Loucy (cell line): ENCODE data around the gene PLIN4.

Source experiments
- CTCF ChIP-seq: fragments of 200-600 bp; sonication (generic); conservative IDR thresholded peaks from 2 replicates; pipeline ENCODE4 v1.5.1; 2014; ENCODE audit warnings: mild to moderate bottlenecking, antibody characterized with exemption, low read length
- EZH2phosphoT487 ChIP-seq: fragments of 200-600 bp; IDR thresholded peaks from 2 replicates; pipeline ENCODE4 v1.6.1; 2018; ENCODE audit warnings: antibody characterized with exemption, mild to moderate bottlenecking, moderate library complexity, borderline replicate concordance

GRCh38 chr19:4492337-4493103 lies 25.8 kb downstream of the PLIN4 start:
- TF ChIP-seq CTCF: no peak
- TF ChIP-seq EZH2phosphoT487: no peak
